HEK293 (cell line): ENCODE measurements around the gene GPR180.

Source experiments
- CTCF ChIA-PET: fragments of 350-600 bp; formaldehyde crosslinking; extraction: SDS; loops from one replicate; lab custom pipeline; 2021; ENCODE audit warnings: antibody characterized with exemption; lab: Yijun Ruan, JAX
- POLR2A ChIA-PET: fragments of 300-600 bp; formaldehyde crosslinking; extraction: SDS; loops from one replicate; lab custom pipeline; 2020; ENCODE audit warnings: antibody characterized with exemption, inconsistent platforms; lab: Yijun Ruan, JAX
- H3K27ac ChIP-seq: fragments of 200-500 bp; sonication (Bioruptor generic); 2 replicates; pipeline ENCODE4 v1.5.1; 2014; ENCODE audit warnings: low read depth, low read length, control low read depth, inconsistent platforms; ENCODE audit errors: extremely low read depth
- H3K36me3 ChIP-seq, 2 experiments: fragments of 200-500 bp in 1 of 2; sonication (Bioruptor generic) in 1 of 2; 1 replicate in 1 of 2; 2 replicates in 1 of 2; pipeline ENCODE4 v1.5.1; 2014 to 2017; ENCODE audit warnings: inconsistent platforms in 2 of 2, low read length in 2 of 2; ENCODE audit not compliant: control insufficient read depth in 2 of 2, insufficient read depth in 1 of 2
- H3K4me1 ChIP-seq: fragments of 200-500 bp; sonication (Bioruptor generic); 2 replicates; pipeline ENCODE4 v1.5.1; 2014; ENCODE audit warnings: mild to moderate bottlenecking, low read length, inconsistent platforms; ENCODE audit not compliant: control insufficient read depth, insufficient read depth
- H3K4me3 ChIP-seq: 2 replicates; pipeline ENCODE4 v1.5.1; 2011; ENCODE audit warnings: low read depth, mild to moderate bottlenecking, control low read depth, low read length, moderate library complexity
- H3K9me3 ChIP-seq: fragments of 200-500 bp; sonication (Bioruptor generic); 2 replicates; pipeline ENCODE4 v1.5.1; 2014; ENCODE audit warnings: low read depth, low read length, inconsistent platforms; ENCODE audit not compliant: control insufficient read depth, insufficient read depth
- FEZF1 ChIP-seq: fragments of 450-650 bp; formaldehyde crosslinking; IDR thresholded peaks from 2 replicates; pipeline ENCODE4 v1.5.1; 2016; ENCODE audit warnings: missing biosample characterization, missing genetic modification characterization
- KLF8 ChIP-seq: fragments of 450-650 bp; formaldehyde crosslinking; IDR thresholded peaks from 2 replicates; pipeline ENCODE4 v1.5.1; 2016; ENCODE audit warnings: missing biosample characterization, missing genetic modification characterization
- MZF1 ChIP-seq: fragments of 450-650 bp; formaldehyde crosslinking; IDR thresholded peaks from 2 replicates; pipeline ENCODE4 v1.5.1; 2017; ENCODE audit warnings: missing biosample characterization, missing genetic modification characterization, borderline replicate concordance
- RBAK ChIP-seq: fragments of 450-650 bp; formaldehyde crosslinking; IDR thresholded peaks from 2 replicates; pipeline ENCODE4 v1.5.1; 2016; ENCODE audit warnings: missing biosample characterization, missing genetic modification characterization
- ZBTB11 ChIP-seq: fragments of 450-650 bp; formaldehyde crosslinking; conservative IDR thresholded peaks from 2 replicates; pipeline ENCODE4 v1.5.1; 2016; ENCODE audit warnings: low read depth, missing biosample characterization, missing genetic modification characterization
- ZBTB44 ChIP-seq: fragments of 450-650 bp; IDR thresholded peaks from 2 replicates; pipeline ENCODE4 v1.5.1; 2018; ENCODE audit warnings: missing biosample characterization, mild to moderate bottlenecking, missing genetic modification characterization
- ZNF114 ChIP-seq: fragments of 450-650 bp; formaldehyde crosslinking; IDR thresholded peaks from 2 replicates; pipeline ENCODE4 v1.5.0; 2017; ENCODE audit warnings: missing biosample characterization, missing genetic modification characterization
- ZNF138 ChIP-seq: fragments of 450-650 bp; formaldehyde crosslinking; IDR thresholded peaks from 2 replicates; pipeline ENCODE4 v1.5.1; 2016; ENCODE audit warnings: missing biosample characterization, missing genetic modification characterization, borderline replicate concordance
- ZNF423 ChIP-seq: fragments of 450-650 bp; formaldehyde crosslinking; IDR thresholded peaks from 2 replicates; pipeline ENCODE4 v1.5.1; 2016; ENCODE audit warnings: missing biosample characterization, missing genetic modification characterization
- ZNF514 ChIP-seq: fragments of 450-650 bp; formaldehyde crosslinking; IDR thresholded peaks from 2 replicates; pipeline ENCODE4 v1.5.1; 2016; ENCODE audit warnings: missing biosample characterization, missing genetic modification characterization
- ZNF677 ChIP-seq: fragments of 450-650 bp; IDR thresholded peaks from 2 replicates; pipeline ENCODE4 v1.5.0; 2018; ENCODE audit warnings: missing biosample characterization, mild to moderate bottlenecking, missing genetic modification characterization, moderate library complexity
- ZNF747 ChIP-seq: fragments of 450-650 bp; formaldehyde crosslinking; IDR thresholded peaks from 2 replicates; pipeline ENCODE4 v1.5.1; 2016; ENCODE audit warnings: missing biosample characterization, missing genetic modification characterization
- TF ChIP-seq, protein P1 (sequence below): fragments of 450-650 bp; formaldehyde crosslinking; IDR thresholded peaks from 2 replicates; pipeline ENCODE4 v1.5.1; 2017; ENCODE audit warnings: missing biosample characterization, missing genetic modification characterization
- TF ChIP-seq, protein P2 (sequence below): fragments of 450-650 bp; formaldehyde crosslinking; IDR thresholded peaks from 2 replicates; pipeline ENCODE4 v1.5.1; 2016; ENCODE audit warnings: missing biosample characterization, missing genetic modification characterization, low read depth
- TF ChIP-seq, protein P3 (sequence below): fragments of 450-650 bp; formaldehyde crosslinking; IDR thresholded peaks from 2 replicates; pipeline ENCODE4 v1.5.1; 2016; ENCODE audit warnings: missing biosample characterization, missing genetic modification characterization
- TF ChIP-seq, protein P4 (sequence below): fragments of 450-650 bp; formaldehyde crosslinking; IDR thresholded peaks from 2 replicates; pipeline ENCODE4 v1.5.1; 2016; ENCODE audit warnings: missing biosample characterization, missing genetic modification characterization

Gene GPR180

GRCh38 chr13:94601446-94602431 lies at the start of gene GPR180 (continued):
- TF ChIP-seq ZNF138 (tag by site-specific recombination): no peak
- TF ChIP-seq ZBTB44 (tag by site-specific recombination): 0 out of 2 replicates have a peak, but pooled peaks have one; percentile 37
- no peak; the same call in 1 of the 2 replicates for TF ChIP-seq FEZF1 (tag by site-specific recombination)
- TF ChIP-seq MZF1 (tag by site-specific recombination): no peak
- peak; percentile 86; the same call in 1 of the 2 replicates for TF ChIP-seq KLF8 (tag by site-specific recombination)

DNA sequence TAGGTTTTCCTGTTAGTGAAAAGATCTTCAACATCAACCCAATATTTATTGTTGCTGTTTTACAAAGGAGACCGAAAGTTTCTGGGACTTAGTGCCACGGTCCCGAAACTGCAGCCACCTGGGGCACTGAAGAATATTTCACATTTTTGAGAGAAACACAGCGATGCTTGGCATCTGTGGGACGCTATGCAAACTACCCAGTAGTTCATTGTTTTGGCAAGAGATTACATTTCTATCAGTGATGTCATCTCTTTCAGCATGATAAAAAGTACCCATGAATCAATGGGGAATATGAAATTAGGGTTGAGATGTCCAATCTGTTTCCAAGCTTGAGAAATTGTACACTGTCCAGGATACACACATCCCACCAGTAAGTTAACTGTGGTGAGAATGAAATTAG lies 49.6 kb upstream of the GPR180 start:
- Histone ChIP-seq H3K27ac (no peak overlapping the region), H3K4me1 (no peaks in the 10 kb centered on the region), H3K9me3 (no peaks in the 10 kb centered on the region), H3K36me3 (no peaks in the 10 kb centered on the region), H3K4me3 (no peak overlapping the region)
- POLR2A ChIA-PET: interaction anchor here (0.8 kb wide), 1 partner anchor 50 kb away, joined by 4 read pairs; no protein-coding TSS in a partner anchor
- CTCF ChIA-PET: no interaction called here
- TF ChIP-seq ZNF114 (tag by site-specific recombination) (no peak), ZNF677 (tag by site-specific recombination) (no peak), ZBTB11 (tag by site-specific recombination) (no peak), ZNF423 (tag by site-specific recombination) (no peak)
- TF ChIP-seq, protein P1, sequence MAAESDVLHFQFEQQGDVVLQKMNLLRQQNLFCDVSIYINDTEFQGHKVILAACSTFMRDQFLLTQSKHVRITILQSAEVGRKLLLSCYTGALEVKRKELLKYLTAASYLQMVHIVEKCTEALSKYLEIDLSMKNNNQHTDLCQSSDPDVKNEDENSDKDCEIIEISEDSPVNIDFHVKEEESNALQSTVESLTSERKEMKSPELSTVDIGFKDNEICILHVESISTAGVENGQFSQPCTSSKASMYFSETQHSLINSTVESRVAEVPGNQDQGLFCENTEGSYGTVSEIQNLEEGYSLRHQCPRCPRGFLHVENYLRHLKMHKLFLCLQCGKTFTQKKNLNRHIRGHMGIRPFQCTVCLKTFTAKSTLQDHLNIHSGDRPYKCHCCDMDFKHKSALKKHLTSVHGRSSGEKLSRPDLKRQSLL (tag by site-specific recombination): no peak
- TF ChIP-seq, protein P2, sequence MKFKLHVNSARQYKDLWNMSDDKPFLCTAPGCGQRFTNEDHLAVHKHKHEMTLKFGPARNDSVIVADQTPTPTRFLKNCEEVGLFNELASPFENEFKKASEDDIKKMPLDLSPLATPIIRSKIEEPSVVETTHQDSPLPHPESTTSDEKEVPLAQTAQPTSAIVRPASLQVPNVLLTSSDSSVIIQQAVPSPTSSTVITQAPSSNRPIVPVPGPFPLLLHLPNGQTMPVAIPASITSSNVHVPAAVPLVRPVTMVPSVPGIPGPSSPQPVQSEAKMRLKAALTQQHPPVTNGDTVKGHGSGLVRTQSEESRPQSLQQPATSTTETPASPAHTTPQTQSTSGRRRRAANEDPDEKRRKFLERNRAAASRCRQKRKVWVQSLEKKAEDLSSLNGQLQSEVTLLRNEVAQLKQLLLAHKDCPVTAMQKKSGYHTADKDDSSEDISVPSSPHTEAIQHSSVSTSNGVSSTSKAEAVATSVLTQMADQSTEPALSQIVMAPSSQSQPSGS: 0 out of 2 replicates have a peak, but pooled peaks have one; percentile 39

- Histone ChIP-seq H3K4me3 (no peak overlapping the region), H3K9me3 (no peaks in the 10 kb centered on the region), H3K36me3 (no peaks in the 10 kb centered on the region), H3K27ac (no peak overlapping the region), H3K4me1 (no peaks in the 10 kb centered on the region)
- POLR2A ChIA-PET: no interaction called here
- no peak for TF ChIP-seq ZNF514 (tag by site-specific recombination)
- no peak for TF ChIP-seq ZNF747 (tag by site-specific recombination)
- TF ChIP-seq RBAK (tag by site-specific recombination): no peak
- TF ChIP-seq, protein P3, sequence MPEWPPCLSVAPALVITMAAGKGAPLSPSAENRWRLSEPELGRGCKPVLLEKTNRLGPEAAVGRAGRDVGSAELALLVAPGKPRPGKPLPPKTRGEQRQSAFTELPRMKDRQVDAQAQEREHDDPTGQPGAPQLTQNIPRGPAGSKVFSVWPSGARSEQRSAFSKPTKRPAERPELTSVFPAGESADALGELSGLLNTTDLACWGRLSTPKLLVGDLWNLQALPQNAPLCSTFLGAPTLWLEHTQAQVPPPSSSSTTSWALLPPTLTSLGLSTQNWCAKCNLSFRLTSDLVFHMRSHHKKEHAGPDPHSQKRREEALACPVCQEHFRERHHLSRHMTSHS (tag by site-specific recombination): no peak
- TF ChIP-seq, protein P4, sequence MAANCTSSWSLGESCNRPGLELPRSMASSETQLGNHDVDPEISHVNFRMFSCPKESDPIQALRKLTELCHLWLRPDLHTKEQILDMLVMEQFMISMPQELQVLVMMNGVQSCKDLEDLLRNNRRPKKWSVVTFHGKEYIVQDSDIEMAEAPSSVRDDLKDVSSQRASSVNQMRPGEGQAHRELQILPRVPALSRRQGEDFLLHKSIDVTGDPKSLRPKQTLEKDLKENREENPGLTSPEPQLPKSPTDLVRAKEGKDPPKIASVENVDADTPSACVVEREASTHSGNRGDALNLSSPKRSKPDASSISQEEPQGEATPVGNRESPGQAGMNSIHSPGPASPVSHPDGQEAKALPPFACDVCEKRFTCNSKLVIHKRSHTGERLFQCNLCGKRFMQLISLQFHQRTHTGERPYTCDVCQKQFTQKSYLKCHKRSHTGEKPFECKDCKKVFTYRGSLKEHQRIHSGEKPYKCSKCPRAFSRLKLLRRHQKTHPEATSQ (tag by site-specific recombination): no peak
- CTCF ChIA-PET: interaction anchor here (1.1 kb wide), 1 partner anchor 10 kb away, joined by 3 read pairs; no protein-coding TSS in a partner anchor
These were observed 47.9 kb upstream of the GPR180 start for GRCh38 chr13:94553766-94554165.
